Osteocyte (in vitro differentiated cells): Measurements from ENCODE around the gene ZNF576. TPM values are rescaled to one million over a fixed set of nuclear protein-coding genes. Genes with fewer than 3 reads are reported as not detected.

ENCODE experiments used
- DNase-seq: peaks from one replicate; pipeline ENCODE4 v3.0.0; 2021; ENCODE audit warnings: mixed read lengths; ENCODE audit not compliant: unreplicated experiment; ENCODE audit errors: extremely low spot score
- H3K27ac Mint-ChIP-seq: one replicate; pipeline ENCODE4 v1.8.0; 2021; ENCODE audit warnings: mild to moderate bottlenecking, mixed read lengths; ENCODE audit not compliant: unreplicated experiment
- H3K27me3 Mint-ChIP-seq: one replicate; pipeline ENCODE4 v1.8.0; 2021; ENCODE audit warnings: mixed read lengths; ENCODE audit not compliant: unreplicated experiment
- H3K36me3 Mint-ChIP-seq: one replicate; pipeline ENCODE4 v1.8.0; 2021; ENCODE audit warnings: mixed read lengths; ENCODE audit not compliant: unreplicated experiment
- H3K4me1 Mint-ChIP-seq: one replicate; pipeline ENCODE4 v1.8.0; 2021; ENCODE audit warnings: mixed read lengths; ENCODE audit not compliant: unreplicated experiment
- H3K4me3 Mint-ChIP-seq: one replicate; pipeline ENCODE4 v1.8.0; 2021; ENCODE audit warnings: mild to moderate bottlenecking, moderate library complexity, mixed read lengths; ENCODE audit not compliant: unreplicated experiment
- H3K9me3 Mint-ChIP-seq: one replicate; pipeline ENCODE4 v1.8.0; 2021; ENCODE audit warnings: mixed read lengths; ENCODE audit not compliant: unreplicated experiment
- total RNA-seq: library from RNA; stranded (reverse); gene quantifications from 2 replicates; pipeline ENCODE4 v1.2.1, GENCODE V29; 2021
- TF ChIP-seq, protein P1 (sequence below): fragments of 200-600 bp; sonication (generic); IDR thresholded peaks from 2 replicates; pipeline ENCODE4 v1.5.0; 2021; ENCODE audit warnings: antibody characterized with exemption, mild to moderate bottlenecking, moderate library complexity

The ZNF576 gene
- total RNA-seq, 1 donor from 2014 or later = 13.2 TPM

DNA sequence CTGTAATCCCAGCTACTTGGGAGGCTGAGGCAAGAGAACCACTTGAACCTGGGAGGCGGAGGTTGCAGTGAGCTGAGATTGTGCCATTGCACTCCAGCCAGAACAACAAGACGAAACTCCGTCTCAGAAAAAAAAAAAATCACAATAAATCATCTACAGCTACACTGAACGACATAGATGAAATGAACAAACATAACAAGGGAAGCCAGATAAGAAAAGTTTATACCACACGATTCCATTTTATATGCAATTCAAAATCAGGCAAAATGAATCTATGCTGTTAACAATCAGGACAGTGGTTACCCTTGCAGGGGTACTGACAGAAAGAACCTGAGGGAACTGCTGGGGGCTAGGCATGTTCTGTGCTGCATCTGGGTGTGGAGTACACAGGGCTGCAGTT is 26.7 kb upstream of the ZNF576 start:
- no peak for DNase-seq
- TF ChIP-seq, protein P1, sequence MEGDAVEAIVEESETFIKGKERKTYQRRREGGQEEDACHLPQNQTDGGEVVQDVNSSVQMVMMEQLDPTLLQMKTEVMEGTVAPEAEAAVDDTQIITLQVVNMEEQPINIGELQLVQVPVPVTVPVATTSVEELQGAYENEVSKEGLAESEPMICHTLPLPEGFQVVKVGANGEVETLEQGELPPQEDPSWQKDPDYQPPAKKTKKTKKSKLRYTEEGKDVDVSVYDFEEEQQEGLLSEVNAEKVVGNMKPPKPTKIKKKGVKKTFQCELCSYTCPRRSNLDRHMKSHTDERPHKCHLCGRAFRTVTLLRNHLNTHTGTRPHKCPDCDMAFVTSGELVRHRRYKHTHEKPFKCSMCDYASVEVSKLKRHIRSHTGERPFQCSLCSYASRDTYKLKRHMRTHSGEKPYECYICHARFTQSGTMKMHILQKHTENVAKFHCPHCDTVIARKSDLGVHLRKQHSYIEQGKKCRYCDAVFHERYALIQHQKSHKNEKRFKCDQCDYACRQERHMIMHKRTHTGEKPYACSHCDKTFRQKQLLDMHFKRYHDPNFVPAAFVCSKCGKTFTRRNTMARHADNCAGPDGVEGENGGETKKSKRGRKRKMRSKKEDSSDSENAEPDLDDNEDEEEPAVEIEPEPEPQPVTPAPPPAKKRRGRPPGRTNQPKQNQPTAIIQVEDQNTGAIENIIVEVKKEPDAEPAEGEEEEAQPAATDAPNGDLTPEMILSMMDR = no peak
- no peak overlapping the region for H3K4me3 Mint-ChIP-seq

DNA sequence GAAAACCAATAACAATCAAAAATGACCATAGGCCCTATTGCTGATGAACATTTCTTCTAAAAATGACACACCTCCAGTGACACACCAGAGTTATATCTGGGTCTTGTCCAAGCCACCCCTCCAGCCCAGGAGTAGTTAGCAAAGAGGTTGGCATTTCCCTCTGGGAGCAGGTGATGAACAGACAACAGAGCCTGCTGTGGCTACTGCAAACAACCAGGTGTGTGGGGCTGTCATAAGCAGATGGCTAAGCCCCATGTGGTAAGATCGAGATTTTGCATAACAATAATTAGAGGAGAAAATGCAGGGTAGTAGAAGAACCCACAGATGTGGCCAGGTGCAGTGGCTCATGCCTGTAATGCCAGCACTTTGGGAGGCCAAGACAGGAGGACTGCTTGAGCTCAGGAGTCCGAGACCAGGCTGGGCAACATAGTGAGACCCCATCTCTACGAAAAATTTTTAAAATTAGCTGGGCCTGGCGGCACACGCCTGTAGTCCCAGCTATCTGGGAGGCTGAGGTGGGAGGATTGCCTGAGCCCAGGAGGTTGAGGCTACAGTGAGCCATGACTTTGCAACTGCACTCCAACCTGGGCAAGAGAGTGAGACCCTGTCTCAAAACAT is 26.1 kb upstream of the ZNF576 start:
- Mint-ChIP-seq H3K27me3 (no peaks in the 10 kb centered on the region), H3K36me3 (peaks cover 6% of the 10 kb centered on the region), H3K4me3 (no peak overlapping the region), H3K27ac (no peak overlapping the region), H3K4me1 (peaks cover 14% of the 10 kb centered on the region), H3K9me3 (no peaks in the 10 kb centered on the region)
- DNase-seq = no peak
- TF ChIP-seq, protein P1 = no peak

More for the DNA sequence above, 26.7 kb upstream of the ZNF576 start:
- no peak overlapping the region for H3K27ac Mint-ChIP-seq
- no peaks in the 10 kb centered on the region for H3K9me3 Mint-ChIP-seq
- H3K36me3 Mint-ChIP-seq = peaks cover 6% of the 10 kb centered on the region
- H3K4me1 Mint-ChIP-seq = peaks cover 7% of the 10 kb centered on the region
- no peaks in the 10 kb centered on the region for H3K27me3 Mint-ChIP-seq

DNA sequence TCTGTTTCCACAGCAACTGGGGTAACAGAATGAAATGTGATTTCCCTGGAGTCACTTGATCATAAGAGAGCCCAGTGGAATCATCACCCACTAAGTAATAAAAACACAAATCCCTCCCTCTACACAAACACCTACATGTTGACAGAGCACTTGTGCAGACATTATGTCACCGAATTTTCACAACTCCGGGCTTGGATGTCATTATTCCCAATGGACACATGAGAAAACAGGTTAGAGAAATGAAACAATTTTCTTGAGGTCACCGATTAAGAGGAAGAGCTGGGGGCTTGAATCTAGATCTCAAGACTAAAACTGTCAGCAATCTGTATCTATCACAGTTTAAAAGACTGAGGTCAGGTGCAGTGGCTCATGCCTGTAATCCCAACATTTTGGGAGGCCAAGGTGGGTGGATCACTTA is 24.2 kb upstream of the ZNF576 start:
- H3K4me1 Mint-ChIP-seq = peaks cover 18% of the 10 kb centered on the region
- H3K36me3 Mint-ChIP-seq = peaks cover 5% of the 10 kb centered on the region
- no peak overlapping the region for H3K4me3 Mint-ChIP-seq
- TF ChIP-seq, protein P1 = no peak
- no peak for DNase-seq
- H3K27ac Mint-ChIP-seq = no peak overlapping the region
- no peaks in the 10 kb centered on the region for H3K9me3 Mint-ChIP-seq
- no peaks in the 10 kb centered on the region for H3K27me3 Mint-ChIP-seq

DNA sequence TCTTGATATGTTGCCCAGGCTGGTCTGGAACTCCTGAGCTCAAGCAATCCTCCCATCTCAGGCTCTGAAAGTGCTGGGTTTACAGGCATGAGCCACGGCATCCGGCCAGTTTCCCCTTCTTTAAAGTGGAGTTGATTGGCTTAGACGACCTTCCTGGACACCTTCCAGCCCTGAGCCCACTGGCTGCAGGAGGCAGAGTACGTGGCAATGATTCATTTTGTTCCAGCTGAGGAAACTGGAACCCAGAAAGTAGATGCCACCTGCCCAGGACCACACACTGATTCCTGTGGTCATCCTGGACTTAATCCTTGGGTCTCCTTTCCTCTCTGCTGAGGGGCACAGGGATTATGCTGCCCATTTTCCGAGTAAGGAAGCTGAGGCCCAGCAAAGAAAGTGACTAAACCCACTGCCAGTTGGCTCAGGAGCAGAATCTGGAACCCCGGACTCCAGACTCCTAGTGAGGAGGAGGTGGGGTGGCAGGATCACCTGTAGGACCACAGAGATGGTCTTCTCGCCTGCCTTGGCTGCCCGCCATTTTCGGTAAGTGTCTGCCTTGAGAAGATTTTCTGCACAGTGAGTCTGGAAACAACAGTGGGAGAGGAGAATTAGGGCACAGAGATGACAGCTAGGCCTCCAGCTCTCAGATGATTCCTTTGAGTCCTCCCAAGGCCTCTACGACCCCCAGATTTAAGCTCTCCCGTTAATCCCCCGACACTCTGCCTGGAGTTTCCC is 21.8 kb upstream of the ZNF576 start:
- TF ChIP-seq, protein P1 = no peak
- Mint-ChIP-seq H3K27ac (peak overlapping the region; percentile 93), H3K36me3 (peaks cover 5% of the 10 kb centered on the region), H3K4me3 (peak overlapping the region; percentile 92), H3K27me3 (no peaks in the 10 kb centered on the region), H3K9me3 (no peaks in the 10 kb centered on the region), H3K4me1 (peaks cover 18% of the 10 kb centered on the region)
- DNase-seq = no peak

DNA sequence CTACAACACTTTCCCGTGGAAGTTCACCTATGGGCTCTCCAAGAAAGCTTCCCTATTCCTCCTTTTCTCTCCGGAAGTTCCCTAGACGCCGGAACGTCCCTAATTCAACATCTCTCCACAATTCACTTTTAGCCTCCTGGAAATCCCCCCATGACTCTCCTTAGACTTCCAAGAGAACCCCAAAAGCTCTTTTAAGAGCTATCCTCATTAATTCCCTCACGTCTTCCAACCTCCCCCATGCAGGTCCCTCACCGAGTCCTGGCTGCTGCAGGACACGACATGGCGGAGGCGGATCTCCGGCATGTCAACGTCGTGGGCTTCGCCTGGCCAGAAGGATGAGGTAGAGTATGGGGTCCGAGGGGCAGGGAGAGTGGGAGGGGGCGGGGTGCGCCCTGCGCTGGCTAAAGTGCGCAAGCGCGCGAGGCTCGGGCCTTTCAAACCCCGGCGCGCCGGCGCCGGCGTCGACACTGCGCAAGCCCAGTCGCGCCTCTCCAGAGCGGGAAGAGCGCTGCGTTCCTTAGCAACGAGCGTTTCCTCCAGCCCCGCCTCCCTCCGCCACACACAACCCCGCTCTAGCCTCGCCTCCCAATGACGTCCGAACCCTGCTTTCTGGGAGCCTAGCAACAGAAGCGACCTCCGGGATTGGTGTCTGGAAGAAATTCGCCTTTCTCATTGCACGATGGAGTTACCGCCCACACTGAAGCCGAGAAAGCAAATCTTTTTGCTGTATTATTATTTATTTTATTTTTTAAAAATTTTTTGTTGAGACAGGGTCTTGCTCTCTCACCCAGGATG is 21.0 kb upstream of the ZNF576 start, which contains the start of the genes PINLYP and XRCC1:
TSS of gene PINLYP (plus strand) at position 646 of the 795 bp plus-strand sequence. CDS start 1,391 bp downstream, outside the sequence.
TSS of gene XRCC1 (minus strand) at position 372 of the 795 bp plus-strand sequence. CDS start at position 303, 69 bp downstream.
- TF ChIP-seq, protein P1 = no peak
- Mint-ChIP-seq H3K9me3 (no peaks in the 10 kb centered on the region), H3K4me3 (peak within 1 kb of the TSS; percentile 92), H3K27ac (peak within 1 kb of the TSS; percentile 93), H3K4me1 (peaks cover 18% of the 10 kb centered on the region), H3K27me3 (no peaks in the 10 kb centered on the region), H3K36me3 (peaks cover 5% of the 10 kb centered on the region)
- peak; percentile 98 for DNase-seq
